PC-9 (cell line): ENCODE data around the gene ANKRD17.

Experiments
- EZH2 ChIP-seq: fragments of 200-600 bp; sonication (generic); IDR thresholded peaks from 2 replicates; pipeline ENCODE4 v1.8.0; 2017; ENCODE audit warnings: antibody characterized with exemption, low read depth
- TF ChIP-seq, protein P1 (sequence below): fragments of 200-600 bp; sonication (generic); conservative IDR thresholded peaks from 2 replicates; pipeline ENCODE4 v1.6.1; 2017; ENCODE audit warnings: mixed run types, antibody characterized with exemption, mild to moderate bottlenecking, moderate library complexity

DNA sequence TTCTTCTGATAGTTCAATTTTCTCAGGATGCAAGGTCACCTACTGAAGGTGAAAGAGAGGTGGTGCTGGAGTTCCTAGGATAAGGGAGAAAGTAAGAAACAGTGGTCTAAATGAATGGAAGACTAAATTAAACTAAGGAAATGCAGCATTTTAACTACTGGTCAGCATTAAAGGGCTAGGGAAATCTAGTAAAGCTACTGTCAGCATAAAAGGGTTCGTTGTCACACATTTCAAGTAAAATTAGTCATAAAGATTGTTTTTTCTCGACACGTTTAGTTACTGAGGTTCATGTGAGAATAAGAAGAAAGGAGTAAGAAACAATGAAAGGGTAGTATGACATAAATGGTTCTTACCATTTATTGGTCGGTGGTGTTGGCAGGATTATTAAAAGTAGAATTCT, 149.1 kb downstream of the ANKRD17 start:
- TF ChIP-seq, protein P1, sequence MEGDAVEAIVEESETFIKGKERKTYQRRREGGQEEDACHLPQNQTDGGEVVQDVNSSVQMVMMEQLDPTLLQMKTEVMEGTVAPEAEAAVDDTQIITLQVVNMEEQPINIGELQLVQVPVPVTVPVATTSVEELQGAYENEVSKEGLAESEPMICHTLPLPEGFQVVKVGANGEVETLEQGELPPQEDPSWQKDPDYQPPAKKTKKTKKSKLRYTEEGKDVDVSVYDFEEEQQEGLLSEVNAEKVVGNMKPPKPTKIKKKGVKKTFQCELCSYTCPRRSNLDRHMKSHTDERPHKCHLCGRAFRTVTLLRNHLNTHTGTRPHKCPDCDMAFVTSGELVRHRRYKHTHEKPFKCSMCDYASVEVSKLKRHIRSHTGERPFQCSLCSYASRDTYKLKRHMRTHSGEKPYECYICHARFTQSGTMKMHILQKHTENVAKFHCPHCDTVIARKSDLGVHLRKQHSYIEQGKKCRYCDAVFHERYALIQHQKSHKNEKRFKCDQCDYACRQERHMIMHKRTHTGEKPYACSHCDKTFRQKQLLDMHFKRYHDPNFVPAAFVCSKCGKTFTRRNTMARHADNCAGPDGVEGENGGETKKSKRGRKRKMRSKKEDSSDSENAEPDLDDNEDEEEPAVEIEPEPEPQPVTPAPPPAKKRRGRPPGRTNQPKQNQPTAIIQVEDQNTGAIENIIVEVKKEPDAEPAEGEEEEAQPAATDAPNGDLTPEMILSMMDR: no peak
- TF ChIP-seq EZH2: no peak
